CD4-positive, alpha-beta T cell treated with Interleukin-1 beta for 1 hour (primary cell): Measurements from ENCODE around the gene TCFL5.

Experiments
- DNase-seq, 2 donors: peaks; one replicate each; pipeline ENCODE4 v3.0.0-alpha.2; 2020 to 2022

TCFL5 gene

DNA sequence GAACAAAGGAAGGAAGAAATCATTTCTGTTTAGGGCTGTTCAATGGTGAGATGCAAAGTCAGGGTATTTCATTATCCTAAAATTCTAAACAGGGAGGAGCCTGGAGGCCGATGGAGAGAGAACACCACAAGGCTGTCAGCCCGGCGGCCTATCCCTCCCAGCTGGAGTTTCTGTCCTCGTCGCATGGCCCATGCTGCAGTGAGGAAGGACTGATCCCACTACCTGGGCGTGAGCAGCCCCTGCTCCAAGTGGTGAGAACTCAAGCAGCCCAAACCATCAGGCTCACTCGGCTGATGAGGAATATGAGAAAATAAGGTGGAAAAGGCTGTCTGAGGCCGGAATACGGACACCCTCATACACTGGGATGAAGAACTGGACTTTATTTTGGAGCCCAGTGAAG lies 33.9 kb upstream of the TCFL5 start:
- DNase-seq = no peak

DNA sequence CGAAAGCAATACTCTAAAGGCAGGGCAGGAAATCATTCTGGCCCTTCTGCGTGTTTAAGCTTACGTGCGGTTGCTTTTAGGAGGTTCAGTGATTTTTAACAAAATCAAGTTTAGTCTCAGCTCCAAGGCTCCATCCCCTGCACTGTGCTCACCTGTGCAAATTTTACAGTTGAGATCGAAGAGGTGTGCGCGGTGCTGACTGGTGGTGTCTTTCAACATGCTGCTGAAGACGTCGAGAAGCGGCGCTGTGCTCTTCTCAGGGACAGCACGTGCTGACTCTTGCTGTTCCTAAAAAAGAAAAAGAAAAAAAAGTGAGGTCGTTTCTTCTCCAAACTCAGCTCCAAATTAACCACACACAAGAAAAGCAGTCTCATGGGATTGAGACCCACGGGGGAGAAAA lies 32.6 kb upstream of the TCFL5 start:
- no peak for DNase-seq

DNA sequence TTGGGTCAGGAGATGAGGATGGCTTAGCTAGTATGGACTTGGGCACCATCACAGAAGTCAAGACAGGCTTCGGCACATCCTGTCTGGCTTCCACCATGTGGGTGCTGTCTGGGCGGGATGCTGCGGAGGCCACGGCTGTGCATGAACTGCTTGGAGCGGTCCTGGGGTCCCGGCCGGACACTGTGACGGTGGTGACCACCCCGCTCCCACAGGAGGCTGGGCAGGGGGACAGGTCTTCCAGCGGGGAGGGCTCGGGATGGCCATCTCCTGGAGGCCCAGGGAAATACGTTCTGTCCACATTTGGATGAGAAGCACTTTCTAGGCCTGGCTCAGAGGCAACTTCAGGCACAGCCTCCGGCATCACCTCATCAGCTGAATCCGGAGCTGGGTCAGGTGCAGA lies 32.1 kb upstream of the TCFL5 start:
- no peak for DNase-seq

DNA sequence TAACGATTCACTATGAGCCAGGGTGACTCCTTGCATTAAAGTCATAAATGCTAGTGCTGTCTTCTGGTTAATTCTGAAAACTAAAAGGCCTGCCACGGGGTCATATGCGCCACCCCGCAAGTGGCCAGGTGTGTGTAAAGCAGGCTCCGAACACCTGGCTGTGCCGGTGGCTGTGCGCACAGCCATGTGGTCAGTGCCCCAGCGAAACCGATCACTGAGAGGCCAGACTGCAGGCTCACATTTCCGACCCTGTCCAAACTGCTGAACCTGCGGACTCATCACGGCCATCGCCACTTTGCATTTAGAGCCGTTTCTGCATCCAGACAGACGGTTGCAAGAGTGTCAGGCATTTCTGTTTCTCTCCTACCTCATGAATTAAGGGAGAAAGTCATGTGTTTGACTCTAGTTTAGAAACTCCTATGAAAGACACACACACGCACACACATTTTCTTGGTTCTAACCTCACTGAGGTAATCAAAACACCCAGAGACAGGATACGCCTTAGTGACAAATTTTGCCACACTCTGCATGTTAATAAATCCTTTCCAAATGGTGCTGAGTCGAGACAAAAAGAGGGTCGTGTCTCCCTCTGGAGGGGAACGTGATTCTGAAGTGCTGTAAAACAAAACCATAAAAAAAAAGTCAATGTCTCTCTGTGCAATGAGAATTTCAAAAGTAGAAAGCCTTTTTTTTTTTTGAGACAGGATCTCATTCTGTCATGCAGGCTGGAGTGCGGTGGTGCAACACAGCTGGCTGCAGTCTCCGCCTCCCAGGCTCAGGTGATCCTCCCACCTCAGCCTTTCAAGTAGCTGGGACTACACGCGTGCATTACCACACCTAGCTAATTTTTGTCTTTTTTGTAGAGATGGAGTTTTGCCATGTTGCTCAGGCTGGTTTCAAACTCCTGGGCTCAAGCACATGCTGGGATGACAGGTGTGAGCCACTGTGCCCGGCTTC lies 31.0 kb upstream of the TCFL5 start:
- DNase-seq = peak in 1 of 2 donors; percentile 39

- DNase-seq = peak; percentile 31 to 33
Observed at GRCh38 chr20:62891111-62891510, 29.5 kb upstream of the TCFL5 start.

- no peak for DNase-seq
Observed at GRCh38 chr20:62890444-62890843, 28.8 kb upstream of the TCFL5 start.

DNA sequence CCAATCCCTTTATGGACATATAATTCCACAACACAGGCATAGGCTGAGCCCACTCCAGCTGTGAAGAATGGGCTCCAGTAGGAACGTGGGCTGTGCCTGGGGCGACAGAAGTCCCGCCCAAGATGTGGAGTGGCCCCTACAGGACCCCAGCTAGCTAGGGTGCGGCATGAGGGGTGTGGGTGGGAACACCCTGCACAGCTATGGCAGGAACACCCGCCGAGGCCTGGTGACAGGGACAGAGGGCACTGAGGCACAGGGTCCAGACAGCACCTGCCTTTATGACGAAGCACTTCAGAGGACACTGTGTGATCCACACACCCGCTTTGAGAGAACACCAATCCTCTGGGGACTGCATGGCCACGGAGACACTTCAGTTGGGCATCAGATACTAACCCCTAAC lies 28.2 kb upstream of the TCFL5 start:
- no peak for DNase-seq

DNA sequence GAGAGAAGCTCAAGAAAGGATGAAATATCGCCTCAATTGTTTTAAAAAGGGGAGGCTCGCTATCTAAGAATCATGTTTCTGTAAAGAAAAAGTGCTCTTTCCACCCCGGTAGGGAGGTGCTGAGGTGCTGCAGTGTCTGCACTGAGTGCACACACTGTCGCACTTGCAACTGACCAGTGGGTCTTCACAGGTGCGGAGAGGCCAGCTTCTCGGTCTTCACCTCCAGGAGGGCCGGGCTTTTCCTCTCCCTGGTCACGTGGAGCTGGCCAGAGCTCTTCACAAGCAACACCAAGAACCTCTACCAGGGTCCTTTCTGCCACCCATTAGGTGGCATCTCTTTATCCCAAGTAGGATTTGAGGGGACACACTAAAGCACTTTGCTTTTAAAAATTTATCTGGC lies 27.8 kb upstream of the TCFL5 start:
- DNase-seq = no peak

- no peak for DNase-seq
Observed at GRCh38 chr20:62888910-62889309, 27.3 kb upstream of the TCFL5 start.

DNA sequence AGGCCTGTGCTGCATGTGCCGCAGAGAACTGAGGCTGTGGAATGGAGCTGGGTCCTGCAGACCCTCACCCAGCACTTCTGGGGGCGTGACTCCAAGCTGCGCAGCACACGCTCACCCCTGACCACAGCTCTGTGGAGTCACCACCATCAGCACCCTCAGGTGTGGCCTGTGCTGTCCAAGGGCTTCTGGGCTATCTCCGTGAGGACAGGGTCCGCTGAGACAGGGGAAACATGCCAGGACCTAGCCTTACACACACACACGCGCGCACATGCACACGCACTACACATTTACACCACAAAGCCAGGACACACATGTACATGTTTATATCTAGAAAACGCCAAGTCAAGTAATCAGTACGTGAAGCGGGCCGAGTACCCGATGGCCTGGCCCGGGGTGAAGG lies 26.8 kb upstream of the TCFL5 start:
- DNase-seq = no peak

GRCh38 chr20:62887860-62888239 lies 26.2 kb upstream of the TCFL5 start:
- no peak for DNase-seq

DNA sequence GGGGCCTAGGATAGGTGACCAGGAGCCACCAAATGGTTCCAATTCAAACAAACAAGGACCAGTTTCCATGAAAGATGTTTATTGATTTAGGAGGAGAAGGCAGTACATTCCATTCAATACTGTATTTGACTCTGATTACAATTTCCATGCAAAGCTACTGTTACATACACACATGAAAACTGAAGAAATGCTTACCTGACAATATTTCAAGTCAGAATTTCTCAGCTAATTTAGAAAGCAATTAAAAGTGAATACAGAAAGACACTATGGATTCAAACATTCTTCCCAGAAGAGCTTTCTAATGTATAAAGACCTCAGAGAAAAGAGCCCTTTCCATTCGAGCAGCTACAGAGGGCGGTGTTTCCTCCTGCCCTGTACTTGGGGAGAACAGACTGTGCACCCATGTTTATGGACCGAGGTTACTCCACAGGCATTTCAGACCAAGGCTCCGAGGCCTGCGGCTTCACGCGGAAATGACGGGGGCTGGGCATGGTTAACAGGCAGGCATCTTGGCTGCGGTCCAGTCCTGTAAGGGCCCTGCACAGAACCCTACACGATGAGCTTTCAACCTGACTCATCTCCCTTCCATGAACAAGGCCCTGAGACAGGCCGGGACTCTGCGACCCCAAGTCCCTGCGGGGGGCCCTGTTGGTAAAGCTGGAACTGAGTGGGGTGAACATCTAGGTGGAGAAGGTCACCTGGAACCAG lies 25.7 kb upstream of the TCFL5 start:
- peak; percentile 44 to 51 for DNase-seq

GRCh38 chr20:62886709-62887058 lies 25.1 kb upstream of the TCFL5 start:
- DNase-seq = no peak

- no peak for DNase-seq
Observed at GRCh38 chr20:62885896-62886708, 24.5 kb upstream of the TCFL5 start.

GRCh38 chr20:62885046-62885895 lies 23.6 kb upstream of the TCFL5 start:
- no peak for DNase-seq

GRCh38 chr20:62884556-62884955 lies 22.9 kb upstream of the TCFL5 start:
- no peak for DNase-seq

- no peak for DNase-seq
Observed at GRCh38 chr20:62882426-62882825, 20.8 kb upstream of the TCFL5 start.

GRCh38 chr20:62881662-62882395 lies 20.2 kb upstream of the TCFL5 start:
- DNase-seq = no peak

GRCh38 chr20:62880935-62881661 lies 19.5 kb upstream of the TCFL5 start:
- DNase-seq = no peak

- no peak for DNase-seq
Observed at GRCh38 chr20:62880147-62880934, 18.7 kb upstream of the TCFL5 start.
